Panc1 (cell line): ENCODE results near the gene GRIN1. TPM values are rescaled to one million over a fixed set of nuclear protein-coding genes. Genes with fewer than 3 reads are reported as not detected.

Experiments
- ATAC-seq: fragments of 200-7000 bp; cut with Tn5 transposase; 2 replicates; pipeline ENCODE4 v1.9.1; 2020; ENCODE audit warnings: mild to moderate bottlenecking, moderate library complexity
- BruUV-seq: library from RNA; stranded (reverse); fragments of 400-500 nt; replicated peaks from 2 replicates; lab custom pipeline; 2021; lab: Mats Ljungman, UMichigan
- CTCF ChIA-PET: fragments of 300-600 bp; sonication (Branson Sonifier 250); formaldehyde crosslinking; loops from one replicate; lab custom pipeline; 2022; ENCODE audit warnings: antibody characterized with exemption; lab: Charles Lee
- POLR2A ChIA-PET: fragments of 300-600 bp; sonication (Branson Sonifier 250); formaldehyde crosslinking; loops from one replicate; lab custom pipeline; 2022; ENCODE audit warnings: antibody characterized with exemption; lab: Charles Lee
- DNase-seq: peaks from one replicate; pipeline ENCODE4 v3.0.0-alpha.2; 2010; ENCODE audit warnings: low read depth, low spot score
- H3K27ac ChIP-seq: 2 replicates; pipeline ENCODE4 v1.5.1; 2011; ENCODE audit warnings: mild to moderate bottlenecking, low read length, inconsistent platforms
- H3K27me3 ChIP-seq: fragments of 200-500 bp; sonication (Bioruptor generic); 2 replicates; pipeline ENCODE4 v1.6.0; 2014; ENCODE audit warnings: low read length, inconsistent platforms; ENCODE audit not compliant: control insufficient read depth, insufficient read depth
- H3K36me3 ChIP-seq: fragments of 200-500 bp; sonication (Bioruptor generic); 2 replicates; pipeline ENCODE4 v1.5.1; 2014; ENCODE audit warnings: inconsistent platforms, mild to moderate bottlenecking, low read length, moderate library complexity; ENCODE audit not compliant: control insufficient read depth, insufficient read depth
- H3K4me1 ChIP-seq: 2 replicates; pipeline ENCODE4 v1.5.1; 2011; ENCODE audit warnings: inconsistent platforms, mild to moderate bottlenecking, low read length, moderate library complexity; ENCODE audit not compliant: control insufficient read depth, insufficient read depth
- H3K4me3 ChIP-seq, 2 experiments: 2 replicates each; pipeline ENCODE4 v1.5.1; 2011 to 2012; ENCODE audit warnings: low read depth in 2 of 2, low read length in 2 of 2, mild to moderate bottlenecking in 2 of 2, inconsistent platforms in 1 of 2, moderate library complexity in 1 of 2
- H3K9me3 ChIP-seq: fragments of 200-500 bp; sonication (Bioruptor generic); 2 replicates; pipeline ENCODE4 v1.5.1; 2014; ENCODE audit warnings: low read depth, mild to moderate bottlenecking, inconsistent platforms, low read length, moderate library complexity; ENCODE audit not compliant: control insufficient read depth, insufficient read depth
- POLR2AphosphoS5 ChIP-seq: IDR thresholded peaks from 2 replicates; pipeline ENCODE4 v1.6.1; 2012; ENCODE audit warnings: mild to moderate bottlenecking, low read depth, low read length, moderate library complexity
- SIN3A ChIP-seq: IDR thresholded peaks from 2 replicates; pipeline ENCODE4 v1.6.1; 2012; ENCODE audit warnings: low read depth, mild to moderate bottlenecking, low read length, moderate library complexity, borderline replicate concordance; ENCODE audit not compliant: insufficient read depth
- TCF7L2 ChIP-seq: IDR thresholded peaks from 2 replicates; pipeline ENCODE4 v1.6.1; 2011; ENCODE audit warnings: mild to moderate bottlenecking, low read depth, low read length, inconsistent platforms
- in situ Hi-C: cut with HindIII; loops from 2 replicates; pipeline ENCODE4 v1.10.0; 2016; ENCODE audit warnings: low sequenced_read_pairs, low pct_unique_long_range_greater_than_20kb
- intact Hi-C: fragments of 100-400 bp; cut with micrococcal nuclease; formaldehyde crosslinking; loops from one replicate; pipeline ENCODE4 v1.10.0; 2022; ENCODE audit not compliant: unreplicated experiment
- total RNA-seq: library from RNA; stranded (reverse); gene quantifications from one replicate; pipeline ENCODE4 v1.2.1, GENCODE V29; 2021; ENCODE audit not compliant: unreplicated experiment
- TF ChIP-seq, protein P1 (sequence below): fragments of 450-650 bp; IDR thresholded peaks from 2 replicates; pipeline ENCODE4 v1.5.1; 2017; ENCODE audit warnings: mild to moderate bottlenecking
- TF ChIP-seq, protein P2 (sequence below), 2 experiments: IDR thresholded peaks; 2 replicates each; pipeline ENCODE4 v1.6.1; 2011 to 2012; ENCODE audit warnings: low read depth in 2 of 2, control low read depth in 1 of 2, low read length in 1 of 2, mild to moderate bottlenecking in 1 of 2, moderate library complexity in 1 of 2; ENCODE audit not compliant: insufficient read depth in 1 of 2

Gene GRIN1
- total RNA-seq, 1 experiment from 2014 or later, result 4.9 TPM

DNA sequence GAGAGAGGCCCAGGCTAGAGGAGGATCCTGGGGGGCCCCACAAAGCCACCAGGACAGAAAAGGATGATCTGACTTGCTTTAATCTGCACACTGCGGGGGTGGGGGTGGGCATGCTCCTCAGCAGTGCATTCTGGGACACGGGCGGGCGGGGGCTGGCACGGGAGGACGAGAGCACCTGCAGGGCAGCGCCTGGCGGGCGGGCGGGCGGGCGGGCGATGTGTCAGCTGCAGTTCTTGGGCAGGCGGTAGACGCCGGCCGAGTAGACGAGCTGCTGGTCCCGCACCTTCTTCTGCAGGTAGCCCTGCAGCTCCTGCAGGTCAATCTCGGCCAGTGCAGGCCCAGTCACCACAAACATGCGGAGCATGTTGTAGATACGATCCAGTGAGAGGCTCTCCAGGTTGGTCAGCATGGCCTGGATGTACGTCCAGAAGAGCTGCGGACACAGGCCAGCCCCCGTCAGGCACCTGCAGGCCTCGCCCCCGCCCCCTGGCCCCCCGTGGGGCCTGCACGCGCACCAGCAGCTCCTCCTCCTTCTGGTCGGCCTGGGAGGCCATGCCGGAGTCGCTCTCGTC lies 35.9 kb downstream of the GRIN1 start:
- ChIA-PET CTCF (interaction anchor here (0.9 kb wide), 1 partner anchor 53 kb away, joined by 3 read pairs; the partner anchor contains the start of gene RNF224), POLR2A (no interaction called here)
- intact Hi-C loops, result no loop called here
- H3K4me3 ChIP-seq, result no peak overlapping the region
- DNase-seq (no peak), ATAC-seq (no peak)
- in situ Hi-C loops, result no loop called here
- peaks cover 6% of the 10 kb centered on the region for H3K4me1 ChIP-seq
- TF ChIP-seq SIN3A (no peak), TCF7L2 (no peak), POLR2AphosphoS5 (no peak)
- TF ChIP-seq, protein P1, sequence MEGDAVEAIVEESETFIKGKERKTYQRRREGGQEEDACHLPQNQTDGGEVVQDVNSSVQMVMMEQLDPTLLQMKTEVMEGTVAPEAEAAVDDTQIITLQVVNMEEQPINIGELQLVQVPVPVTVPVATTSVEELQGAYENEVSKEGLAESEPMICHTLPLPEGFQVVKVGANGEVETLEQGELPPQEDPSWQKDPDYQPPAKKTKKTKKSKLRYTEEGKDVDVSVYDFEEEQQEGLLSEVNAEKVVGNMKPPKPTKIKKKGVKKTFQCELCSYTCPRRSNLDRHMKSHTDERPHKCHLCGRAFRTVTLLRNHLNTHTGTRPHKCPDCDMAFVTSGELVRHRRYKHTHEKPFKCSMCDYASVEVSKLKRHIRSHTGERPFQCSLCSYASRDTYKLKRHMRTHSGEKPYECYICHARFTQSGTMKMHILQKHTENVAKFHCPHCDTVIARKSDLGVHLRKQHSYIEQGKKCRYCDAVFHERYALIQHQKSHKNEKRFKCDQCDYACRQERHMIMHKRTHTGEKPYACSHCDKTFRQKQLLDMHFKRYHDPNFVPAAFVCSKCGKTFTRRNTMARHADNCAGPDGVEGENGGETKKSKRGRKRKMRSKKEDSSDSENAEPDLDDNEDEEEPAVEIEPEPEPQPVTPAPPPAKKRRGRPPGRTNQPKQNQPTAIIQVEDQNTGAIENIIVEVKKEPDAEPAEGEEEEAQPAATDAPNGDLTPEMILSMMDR, result no peak
- TF ChIP-seq, protein P2, sequence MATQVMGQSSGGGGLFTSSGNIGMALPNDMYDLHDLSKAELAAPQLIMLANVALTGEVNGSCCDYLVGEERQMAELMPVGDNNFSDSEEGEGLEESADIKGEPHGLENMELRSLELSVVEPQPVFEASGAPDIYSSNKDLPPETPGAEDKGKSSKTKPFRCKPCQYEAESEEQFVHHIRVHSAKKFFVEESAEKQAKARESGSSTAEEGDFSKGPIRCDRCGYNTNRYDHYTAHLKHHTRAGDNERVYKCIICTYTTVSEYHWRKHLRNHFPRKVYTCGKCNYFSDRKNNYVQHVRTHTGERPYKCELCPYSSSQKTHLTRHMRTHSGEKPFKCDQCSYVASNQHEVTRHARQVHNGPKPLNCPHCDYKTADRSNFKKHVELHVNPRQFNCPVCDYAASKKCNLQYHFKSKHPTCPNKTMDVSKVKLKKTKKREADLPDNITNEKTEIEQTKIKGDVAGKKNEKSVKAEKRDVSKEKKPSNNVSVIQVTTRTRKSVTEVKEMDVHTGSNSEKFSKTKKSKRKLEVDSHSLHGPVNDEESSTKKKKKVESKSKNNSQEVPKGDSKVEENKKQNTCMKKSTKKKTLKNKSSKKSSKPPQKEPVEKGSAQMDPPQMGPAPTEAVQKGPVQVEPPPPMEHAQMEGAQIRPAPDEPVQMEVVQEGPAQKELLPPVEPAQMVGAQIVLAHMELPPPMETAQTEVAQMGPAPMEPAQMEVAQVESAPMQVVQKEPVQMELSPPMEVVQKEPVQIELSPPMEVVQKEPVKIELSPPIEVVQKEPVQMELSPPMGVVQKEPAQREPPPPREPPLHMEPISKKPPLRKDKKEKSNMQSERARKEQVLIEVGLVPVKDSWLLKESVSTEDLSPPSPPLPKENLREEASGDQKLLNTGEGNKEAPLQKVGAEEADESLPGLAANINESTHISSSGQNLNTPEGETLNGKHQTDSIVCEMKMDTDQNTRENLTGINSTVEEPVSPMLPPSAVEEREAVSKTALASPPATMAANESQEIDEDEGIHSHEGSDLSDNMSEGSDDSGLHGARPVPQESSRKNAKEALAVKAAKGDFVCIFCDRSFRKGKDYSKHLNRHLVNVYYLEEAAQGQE (IDR thresholded peaks at IDR 0.05; ENCODE audit: insufficient read depth in 1 of 2, low read depth in 2 of 2, low read length in 1 of 2), result no peak
- H3K36me3 ChIP-seq, result no peaks in the 10 kb centered on the region
- no TSS peak for BruUV-seq
- H3K27me3 ChIP-seq, result no peaks in the 10 kb centered on the region
- H3K9me3 ChIP-seq, result no peaks in the 10 kb centered on the region
- no peak overlapping the region for H3K27ac ChIP-seq

DNA sequence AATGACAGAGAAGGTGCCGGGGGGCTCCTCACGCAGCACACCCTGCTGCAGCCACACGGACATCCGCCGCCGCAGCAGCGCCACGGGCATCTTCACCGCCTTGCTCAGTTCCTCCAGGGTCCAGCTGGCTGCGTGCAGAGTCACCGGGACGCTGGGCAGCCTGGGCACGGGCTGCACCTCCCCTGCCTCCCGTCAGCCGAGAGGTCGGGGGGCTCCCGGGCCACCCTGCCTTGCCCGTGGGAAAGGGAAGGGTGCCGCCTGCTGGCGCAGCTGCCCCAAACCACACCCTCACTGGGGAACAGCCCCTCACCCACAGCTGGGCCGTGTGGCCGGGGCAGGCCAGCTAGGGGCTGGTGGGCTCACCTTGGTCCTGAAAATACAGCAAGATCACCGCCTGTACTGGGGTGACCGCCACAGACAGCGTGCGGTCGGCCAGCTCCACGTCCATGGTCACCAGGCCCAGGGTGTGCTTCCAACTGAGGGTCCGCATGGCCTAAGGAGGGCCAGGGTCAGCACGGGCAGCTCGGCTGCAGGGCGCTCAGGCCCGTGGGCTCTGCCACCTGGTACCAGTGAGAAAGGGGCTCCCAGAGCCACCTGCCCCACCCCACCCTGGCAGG lies 36.5 kb downstream of the GRIN1 start:
- TF ChIP-seq, protein P1, result no peak; the same call in 1 of the 2 replicates
- no peak for TF ChIP-seq SIN3A
- no peak for TF ChIP-seq TCF7L2
- TF ChIP-seq, protein P2 (IDR thresholded peaks at IDR 0.05; ENCODE audit: insufficient read depth in 1 of 2, low read depth in 2 of 2, low read length in 1 of 2), result no peak
- ChIA-PET CTCF (interaction anchor here (0.9 kb wide), 1 partner anchor 52 kb away, joined by 3 read pairs; the partner anchor contains the start of gene RNF224), POLR2A (no interaction called here)
- Histone ChIP-seq H3K36me3 (no peaks in the 10 kb centered on the region), H3K27ac (no peak overlapping the region), H3K27me3 (no peaks in the 10 kb centered on the region), H3K4me1 (peaks cover 1% of the 10 kb centered on the region; the same call in 1 of the 2 replicates), H3K9me3 (no peaks in the 10 kb centered on the region), H3K4me3 (no peak overlapping the region)
- in situ Hi-C loops, result no loop called here
- no TSS peak for BruUV-seq
- no peak for ATAC-seq
- intact Hi-C loops, result no loop called here
- DNase-seq, result no peak
